Gastrocnemius medialis (tissue), 4 donors: ENCODE data around the gene PDE4D. TPM values are rescaled to one million over a fixed set of nuclear protein-coding genes. Genes with fewer than 3 reads are reported as not detected.

Source experiments
- ATAC-seq, 2 donors: fragments of 150-250 bp; one replicate each; pipeline ENCODE4 v1.9.1; 2016
- DNase-seq, 2 donors: peaks; one replicate each; pipeline ENCODE4 v3.0.0-alpha.2; 2019
- H3K27ac ChIP-seq, 4 donors: fragments of 200-600 bp; sonication (generic); 1 replicate in 1 of 4; 2 replicates in 3 of 4; pipeline ENCODE4 v1.5.1; 2016 to 2018; ENCODE audit warnings: mild to moderate bottlenecking in 2 of 4, moderate library complexity in 1 of 4
- H3K27me3 ChIP-seq, 3 donors: fragments of 200-600 bp; sonication (generic) in 2 of 3; 1 replicate in 1 of 3; 2 replicates in 2 of 3; pipeline versions ENCODE4 v1.5.1 to v1.6.0; 2016 to 2019; ENCODE audit warnings: mild to moderate bottlenecking in 1 of 3, moderate library complexity in 1 of 3
- H3K36me3 ChIP-seq, 2 donors: fragments of 200-600 bp; sonication (generic) in 1 of 2; one replicate each; pipeline ENCODE4 v1.5.1; 2017 to 2018
- H3K4me1 ChIP-seq, 2 donors: fragments of 200-600 bp; sonication (generic) in 1 of 2; one replicate each; pipeline ENCODE4 v1.5.1; 2016 to 2017; ENCODE audit warnings: mild to moderate bottlenecking in 2 of 2
- H3K4me3 ChIP-seq, 4 donors: fragments of 200-600 bp; sonication (generic) in 3 of 4; 1 replicate in 1 of 4; 2 replicates in 3 of 4; pipeline ENCODE4 v1.5.1; 2016 to 2019; ENCODE audit warnings: mild to moderate bottlenecking in 2 of 4
- H3K9me3 ChIP-seq, 3 donors: fragments of 200-600 bp; sonication (generic) in 2 of 3; 1 replicate in 1 of 3; 2 replicates in 2 of 3; pipeline ENCODE4 v1.5.1; 2016 to 2019
- CTCF ChIP-seq, 5 experiments: fragments of 450-650 bp in 3 of 5; fragments of 200-600 bp in 2 of 5; sonication (generic) in 2 of 5; IDR thresholded peaks in 4 of 5; conservative IDR thresholded peaks in 1 of 5; 1 replicate in 4 of 5; 2 replicates in 1 of 5; pipeline ENCODE4 v1.5.1; 2016 to 2019; ENCODE audit warnings: antibody characterized with exemption in 5 of 5, mild to moderate bottlenecking in 3 of 5, moderate library complexity in 3 of 5
- POLR2A ChIP-seq, 2 donors: fragments of 450-650 bp; IDR thresholded peaks; one replicate each; pipeline ENCODE4 v1.6.1; 2017; ENCODE audit warnings: antibody characterized with exemption in 2 of 2, mild to moderate bottlenecking in 2 of 2, moderate library complexity in 2 of 2
- in situ Hi-C, 4 donors: fragments of 200-750 bp; cut with MboI; loops; one replicate each; pipeline versions ENCODE4 v1.15.0 to v1.8.0; 2017; ENCODE audit warnings: low sequenced_read_pairs in 4 of 4
- intact Hi-C: fragments of 100-400 bp; cut with DNase I; formaldehyde crosslinking; loops from one replicate; pipeline ENCODE4 v1.15.1; 2023; ENCODE audit warnings: low total_unique reads
- total RNA-seq, 4 donors: library from RNA; depleted of rRNA; stranded (reverse); fragments of >200 nt; gene quantifications; one replicate each; pipeline versions ENCODE4 v1.1.0 to v1.2.3, GENCODE V29; 2016

PDE4D gene
- total RNA-seq, 4 donors from 2014 or later: 133 to 223 (median 185) TPM

GRCh38 chr5:59600153-59600552, 293.4 kb downstream of the PDE4D start:
- DNase-seq: no peak
- in situ Hi-C loops (no loop called here), intact Hi-C loops (no loop called here)
- H3K36me3 ChIP-seq: no peaks in the 10 kb centered on the region
- TF ChIP-seq CTCF (IDR thresholded peaks at IDR 0.05 in 4 of 5, conservative IDR thresholded peaks at IDR 0.05 in 1 of 5) (no peak), POLR2A (IDR thresholded peaks at IDR 0.05) (no peak)
- ATAC-seq: no peak
- H3K9me3 ChIP-seq: no peaks in the 10 kb centered on the region
- H3K27me3 ChIP-seq: no peaks in the 10 kb centered on the region
- peak overlapping the region in 3 of 4 donors; percentile 44 to 86 (median 51) for H3K27ac ChIP-seq
- peaks cover 18 to 27% of the 10 kb centered on the region in 2 donors for H3K4me1 ChIP-seq
- H3K4me3 ChIP-seq: no peak overlapping the region

GRCh38 chr5:59599729-59600128, 293.8 kb downstream of the PDE4D start:
- Histone ChIP-seq H3K9me3 (no peaks in the 10 kb centered on the region), H3K27ac (peak overlapping the region in 2 of 4 donors; percentile 44 to 86), H3K4me3 (no peak overlapping the region), H3K36me3 (no peaks in the 10 kb centered on the region), H3K4me1 (peaks cover 17 to 27% of the 10 kb centered on the region in 2 donors), H3K27me3 (no peaks in the 10 kb centered on the region)
- in situ Hi-C loops: no loop called here
- TF ChIP-seq CTCF (IDR thresholded peaks at IDR 0.05 in 4 of 5, conservative IDR thresholded peaks at IDR 0.05 in 1 of 5) (no peak), POLR2A (IDR thresholded peaks at IDR 0.05) (no peak)
- intact Hi-C loops: no loop called here
- ATAC-seq (no peak), DNase-seq (no peak)

- Histone ChIP-seq H3K27me3 (no peaks in the 10 kb centered on the region), H3K9me3 (no peaks in the 10 kb centered on the region), H3K4me3 (peak overlapping the region; percentile 12 to 53 (median 36)), H3K36me3 (no peaks in the 10 kb centered on the region), H3K27ac (peak overlapping the region; percentile 70 to 86 (median 78)), H3K4me1 (peaks cover 12 to 22% of the 10 kb centered on the region in 2 donors)
- no peak for TF ChIP-seq POLR2A (IDR thresholded peaks at IDR 0.05)
- TF ChIP-seq CTCF (IDR thresholded peaks at IDR 0.05 in 4 of 5, conservative IDR thresholded peaks at IDR 0.05 in 1 of 5): no peak
- in situ Hi-C loops: no loop called here
- peak; percentile 51 to 71 for ATAC-seq
- intact Hi-C loops: no loop called here
- no peak for DNase-seq
These were observed 295.0 kb downstream of the PDE4D start for GRCh38 chr5:59598547-59598874.

GRCh38 chr5:59597690-59598546, 295.6 kb downstream of the PDE4D start:
- peak overlapping the region; percentile 12 to 53 (median 36) for H3K4me3 ChIP-seq
- peaks cover 14 to 22% of the 10 kb centered on the region in 2 donors for H3K4me1 ChIP-seq
- intact Hi-C loops: no loop called here
- peak overlapping the region; percentile 70 to 86 (median 78) for H3K27ac ChIP-seq
- no peak for ATAC-seq
- H3K36me3 ChIP-seq: no peaks in the 10 kb centered on the region
- H3K9me3 ChIP-seq: no peaks in the 10 kb centered on the region
- H3K27me3 ChIP-seq: no peaks in the 10 kb centered on the region
- in situ Hi-C loops: no loop called here
- DNase-seq: no peak
- TF ChIP-seq POLR2A (IDR thresholded peaks at IDR 0.05) (no peak), CTCF (IDR thresholded peaks at IDR 0.05 in 4 of 5, conservative IDR thresholded peaks at IDR 0.05 in 1 of 5) (no peak)
